Urinary bladder (tissue), 4 donors: ENCODE measurements around the gene XRCC1. TPM values are rescaled to one million over a fixed set of nuclear protein-coding genes. Genes with fewer than 3 reads are reported as not detected.

ENCODE experiments used
- DNase-seq: peaks from one replicate; pipeline ENCODE4 v3.0.0-alpha.2; 2015; ENCODE audit errors: extremely low spot score
- H3K27ac ChIP-seq: one replicate; pipeline ENCODE4 v1.5.1; 2013; ENCODE audit warnings: low read depth, mild to moderate bottlenecking, moderate library complexity
- H3K36me3 ChIP-seq: one replicate; pipeline ENCODE4 v1.6.1; 2013; ENCODE audit warnings: mild to moderate bottlenecking, moderate library complexity; ENCODE audit not compliant: insufficient read depth
- H3K4me1 ChIP-seq: one replicate; pipeline ENCODE4 v1.6.1; 2013; ENCODE audit warnings: mild to moderate bottlenecking, moderate library complexity; ENCODE audit not compliant: insufficient read depth
- H3K4me3 ChIP-seq: one replicate; pipeline ENCODE4 v1.5.1; 2013; ENCODE audit warnings: low read depth, low read length
- WGBS: extraction: QIAGEN DNeasy Blood & Tissue Kit; methylation state at CpG from one replicate; pipeline ENCODE4 v1.1.7; 2013; 5-methylcytosine and 5-hydroxymethylcytosine counted together
- polyA plus RNA-seq: library from polyadenylated mRNA; stranded (reverse); fragments of 200-250 nt; gene quantifications from one replicate; pipeline ENCODE4 v1.2.3, GENCODE V29; 2013
- total RNA-seq: library from RNA; depleted of rRNA; stranded (reverse); fragments of >200 nt; gene quantifications from one replicate; pipeline ENCODE4 v1.2.3, GENCODE V29; 2014
- donor health status: healthy with polysubstance abuse.
- donor health status: healthy.

Gene XRCC1
- total and polyA plus RNA-seq, 2 donors: 8.7 to 25.4 TPM

- H3K27ac ChIP-seq: peak overlapping the region; percentile 35
- no peaks in the 10 kb centered on the region for H3K36me3 ChIP-seq
- no peak for DNase-seq
- H3K4me3 ChIP-seq: no peak overlapping the region
- WGBS: 64% methylated on average over 37 of the region's 37 CpGs
- peaks cover 1% of the 10 kb centered on the region for H3K4me1 ChIP-seq
Measured at GRCh38 chr19:43575955-43576878, 890 bp upstream of the XRCC1 start.

GRCh38 chr19:43574424-43575155, 737 bp downstream of the XRCC1 start:
- WGBS: 29% methylated on average over 12 of the region's 12 CpGs
- Histone ChIP-seq H3K4me3 (peak overlapping the region; percentile 64), H3K4me1 (no peaks in the 10 kb centered on the region), H3K27ac (no peak overlapping the region), H3K36me3 (no peaks in the 10 kb centered on the region)
- no peak for DNase-seq

- Histone ChIP-seq H3K27ac (no peak overlapping the region), H3K4me3 (no peak overlapping the region), H3K4me1 (no peaks in the 10 kb centered on the region), H3K36me3 (no peaks in the 10 kb centered on the region)
- no peak for DNase-seq
- 89% methylated on average over 3 of the region's 3 CpGs for WGBS
Measured at GRCh38 chr19:43572171-43572588, 3.1 kb downstream of the XRCC1 start.

- Histone ChIP-seq H3K36me3 (no peaks in the 10 kb centered on the region), H3K4me1 (no peaks in the 10 kb centered on the region), H3K27ac (no peak overlapping the region), H3K4me3 (no peak overlapping the region)
- WGBS: 94% methylated on average over 5 of the region's 5 CpGs
- DNase-seq: no peak
Measured at GRCh38 chr19:43570174-43570791, 5.0 kb downstream of the XRCC1 start.

GRCh38 chr19:43569657-43570056, 5.7 kb downstream of the XRCC1 start:
- 71% methylated on average over 5 of the region's 5 CpGs for WGBS
- DNase-seq: no peak
- no peaks in the 10 kb centered on the region for H3K36me3 ChIP-seq

GRCh38 chr19:43564800-43565199, 10.5 kb downstream of the XRCC1 start:
- WGBS: 61% methylated on average over 9 of the region's 9 CpGs
- no peaks in the 10 kb centered on the region for H3K36me3 ChIP-seq
- no peak overlapping the region for H3K4me3 ChIP-seq
- no peak for DNase-seq
- no peak overlapping the region for H3K27ac ChIP-seq
- H3K4me1 ChIP-seq: no peaks in the 10 kb centered on the region

More at GRCh38 chr19:43569657-43570056, 5.7 kb downstream of the XRCC1 start:
- Histone ChIP-seq H3K27ac (no peak overlapping the region), H3K4me1 (no peaks in the 10 kb centered on the region), H3K4me3 (no peak overlapping the region)

GRCh38 chr19:43563816-43564457, 11.4 kb downstream of the XRCC1 start:
- H3K4me1 ChIP-seq: no peaks in the 10 kb centered on the region
- H3K36me3 ChIP-seq: no peaks in the 10 kb centered on the region
- WGBS: 85% methylated on average over 10 of the region's 10 CpGs
- H3K27ac ChIP-seq: no peak overlapping the region
- no peak for DNase-seq
- H3K4me3 ChIP-seq: no peak overlapping the region

GRCh38 chr19:43562698-43563241, 12.6 kb downstream of the XRCC1 start:
- H3K4me3 ChIP-seq: no peak overlapping the region
- 71% methylated on average over 14 of the region's 14 CpGs for WGBS
- no peaks in the 10 kb centered on the region for H3K36me3 ChIP-seq
- H3K4me1 ChIP-seq: no peaks in the 10 kb centered on the region
- no peak overlapping the region for H3K27ac ChIP-seq
- no peak for DNase-seq

- H3K4me3 ChIP-seq: no peak overlapping the region
- no peak for DNase-seq
- no peaks in the 10 kb centered on the region for H3K4me1 ChIP-seq
- 88% methylated on average over 6 of the region's 6 CpGs for WGBS
- H3K27ac ChIP-seq: no peak overlapping the region
- H3K36me3 ChIP-seq: no peaks in the 10 kb centered on the region
Measured at GRCh38 chr19:43562226-43562697, 13.1 kb downstream of the XRCC1 start.

- 93% methylated on average over 12 of the region's 12 CpGs for WGBS
- no peaks in the 10 kb centered on the region for H3K4me1 ChIP-seq
- H3K27ac ChIP-seq: no peak overlapping the region
- H3K36me3 ChIP-seq: no peaks in the 10 kb centered on the region
- H3K4me3 ChIP-seq: no peak overlapping the region
- DNase-seq: no peak
Measured at GRCh38 chr19:43561139-43561970, 14.0 kb downstream of the XRCC1 start.

GRCh38 chr19:43560687-43561086, 14.6 kb downstream of the XRCC1 start:
- no peak overlapping the region for H3K27ac ChIP-seq
- no peaks in the 10 kb centered on the region for H3K4me1 ChIP-seq
- WGBS: 83% methylated on average over 6 of the region's 6 CpGs
- no peak overlapping the region for H3K4me3 ChIP-seq
- H3K36me3 ChIP-seq: no peaks in the 10 kb centered on the region
- DNase-seq: no peak

GRCh38 chr19:43555185-43555770, 20.0 kb downstream of the XRCC1 start:
- no peak overlapping the region for H3K27ac ChIP-seq
- no peak for DNase-seq
- 42% methylated on average over 8 of the region's 8 CpGs for WGBS
- no peak overlapping the region for H3K4me3 ChIP-seq
- H3K36me3 ChIP-seq: peaks cover 5% of the 10 kb centered on the region
- no peaks in the 10 kb centered on the region for H3K4me1 ChIP-seq
